Measurements from ENCODE around the gene KIF26B.

The KIF26B gene

GRCh38 chr1:245216366-245217115 is 61.8 kb downstream of the KIF26B start:
- no peak for TF ChIP-seq CTCF (IDR thresholded peaks at IDR 0.05; ENCODE audit: low read depth, low read length, missing control alignments)
- no peak overlapping the region for H3K4me3 ChIP-seq (replicated peaks; ENCODE audit: low read depth, low read length)
- DNase-seq (ENCODE audit: extremely low read depth, low read depth): no peak

GRCh38 chr1:245217853-245218608 is 63.2 kb downstream of the KIF26B start:
- DNase-seq (ENCODE audit: extremely low read depth, low read depth): no peak
- TF ChIP-seq CTCF (IDR thresholded peaks at IDR 0.05; ENCODE audit: low read depth, low read length, missing control alignments): no peak
- H3K4me3 ChIP-seq (replicated peaks; ENCODE audit: low read depth, low read length): no peak overlapping the region

DNA sequence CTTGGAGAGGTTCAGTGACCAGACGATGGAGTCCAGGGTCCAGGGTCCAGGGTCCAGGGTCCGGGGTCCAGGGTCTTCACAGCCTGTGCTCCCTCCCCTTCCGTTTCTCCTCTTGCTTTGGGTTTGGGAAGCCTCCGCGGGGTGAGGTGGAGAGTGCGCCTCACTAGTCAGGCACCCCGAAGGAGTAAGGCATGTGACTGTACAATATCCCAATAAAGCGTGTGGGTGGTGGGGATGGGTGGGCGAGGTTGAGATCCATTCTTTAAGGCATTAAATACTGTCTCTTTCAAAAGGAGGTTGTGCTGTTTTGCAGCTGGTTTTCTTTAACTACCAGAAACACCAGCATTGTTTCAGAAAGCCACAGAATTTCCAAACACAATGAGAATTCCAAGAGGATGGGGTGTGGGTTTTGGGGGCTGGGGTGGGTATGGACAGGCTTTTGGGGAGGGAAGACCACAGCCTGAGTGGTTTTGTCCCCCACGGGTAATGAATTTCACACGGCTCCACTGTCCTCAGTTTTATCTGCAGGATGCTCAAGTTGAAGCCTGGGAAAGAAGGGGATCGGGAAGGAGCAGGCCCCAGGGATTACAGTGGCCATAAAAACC is 65.7 kb downstream of the KIF26B start:
- no peak overlapping the region for H3K4me3 ChIP-seq (replicated peaks; ENCODE audit: low read depth, low read length)
- no peak for TF ChIP-seq CTCF (IDR thresholded peaks at IDR 0.05; ENCODE audit: low read depth, low read length, missing control alignments)
- no peak for DNase-seq (ENCODE audit: extremely low read depth, low read depth)

- TF ChIP-seq CTCF (IDR thresholded peaks at IDR 0.05; ENCODE audit: low read depth, low read length, missing control alignments): no peak
- no peak overlapping the region for H3K4me3 ChIP-seq (replicated peaks; ENCODE audit: low read depth, low read length)
- no peak for DNase-seq (ENCODE audit: extremely low read depth, low read depth)
These were observed 67.0 kb downstream of the KIF26B start for GRCh38 chr1:245221805-245222204.

DNA sequence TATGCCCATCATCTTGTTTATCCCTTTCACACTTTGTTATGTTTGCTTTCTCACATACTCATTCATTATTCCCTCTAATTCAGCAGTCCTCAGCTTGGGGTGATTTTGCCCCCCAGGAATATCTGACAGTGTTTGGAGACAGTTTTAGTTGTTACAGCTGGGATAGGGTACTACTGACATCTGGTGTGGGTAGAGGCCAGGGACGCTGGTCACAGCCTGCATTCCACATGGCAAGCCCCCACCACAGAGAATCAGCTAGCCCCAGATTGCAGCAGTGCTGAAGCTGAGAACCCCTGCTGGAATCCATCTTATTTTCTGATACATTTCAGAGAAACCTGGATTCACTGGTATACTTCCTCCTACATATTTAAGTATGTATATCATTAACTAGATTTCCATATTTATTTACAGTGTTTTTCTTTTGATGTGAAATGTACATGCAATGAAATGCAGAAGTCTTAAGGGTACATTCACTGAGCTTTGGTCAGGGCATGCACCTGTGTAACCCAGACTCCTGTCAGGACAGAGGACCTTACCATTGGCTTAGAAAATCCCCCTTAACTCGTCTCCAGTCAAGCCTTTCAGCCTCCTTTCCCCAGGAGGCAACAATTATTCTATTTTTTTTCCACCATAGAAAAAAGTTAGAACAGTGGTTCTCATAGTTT is 68.3 kb downstream of the KIF26B start:
- DNase-seq (ENCODE audit: extremely low read depth, low read depth): no peak
- no peak for TF ChIP-seq CTCF (IDR thresholded peaks at IDR 0.05; ENCODE audit: low read depth, low read length, missing control alignments)
- no peak overlapping the region for H3K4me3 ChIP-seq (replicated peaks; ENCODE audit: low read depth, low read length)

DNA sequence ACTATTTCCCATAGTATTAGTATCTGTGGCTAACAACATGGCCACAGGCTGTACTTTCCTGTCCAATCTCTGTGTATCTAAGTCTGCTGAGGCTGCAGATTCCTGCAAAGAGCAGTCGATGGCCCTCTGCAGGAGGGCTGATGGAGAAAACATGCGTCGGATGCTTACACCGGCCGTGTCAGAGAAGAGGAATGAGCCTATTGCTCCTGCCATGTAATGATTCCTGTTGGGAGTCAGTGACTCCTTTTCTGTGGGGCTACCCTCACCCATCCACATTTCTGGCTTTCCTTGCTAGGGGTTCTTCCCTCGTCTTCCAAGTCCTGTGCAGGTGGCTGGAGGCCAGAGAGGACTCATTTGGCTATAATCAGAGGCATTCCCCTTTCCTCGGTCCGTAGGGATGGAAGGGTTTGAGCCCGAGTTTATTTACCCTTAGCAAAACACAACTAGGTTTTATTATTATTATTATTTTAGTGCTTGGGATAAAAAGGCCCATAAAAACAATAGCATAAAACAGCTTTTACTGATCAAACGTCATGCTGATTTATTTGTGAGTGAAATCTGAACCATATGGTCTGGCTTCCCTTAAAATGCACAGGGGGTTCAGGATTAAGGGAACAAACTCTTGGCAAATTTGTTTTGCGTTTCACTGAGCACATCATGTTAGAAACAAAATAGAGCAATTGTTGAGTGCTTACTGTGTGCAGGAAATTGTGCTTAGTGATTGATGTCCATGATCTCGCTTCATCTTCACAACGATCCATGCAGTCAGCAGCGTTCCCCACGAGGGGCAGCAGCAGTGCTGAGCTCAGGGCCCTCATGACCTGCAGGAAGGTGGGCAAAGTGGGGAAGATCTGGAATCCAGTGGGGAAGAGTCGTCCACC is 70.8 kb downstream of the KIF26B start:
- no peak for TF ChIP-seq CTCF (IDR thresholded peaks at IDR 0.05; ENCODE audit: low read depth, low read length, missing control alignments)
- DNase-seq (ENCODE audit: extremely low read depth, low read depth): no peak

More for the DNA sequence above, 70.8 kb downstream of the KIF26B start:
- H3K4me3 ChIP-seq (replicated peaks; ENCODE audit: low read depth, low read length): no peak overlapping the region

Measured in HFF-Myc (cell line).